PFSK-1 (cell line): ENCODE results near the gene HES3.

Experiments
- FOXP2 ChIP-seq: optimal IDR thresholded peaks from 2 replicates; pipeline ENCODE3; 2011; ENCODE audit warnings: borderline replicate concordance, control low read depth, inconsistent platforms; ENCODE audit not compliant: insufficient read depth; ENCODE audit errors: extremely low read length, extremely low read depth
- POLR2AphosphoS5 ChIP-seq: IDR thresholded peaks from 2 replicates; pipeline ENCODE4 v1.6.1; 2012; ENCODE audit warnings: low read depth, mild to moderate bottlenecking, control low read depth, low read length, moderate library complexity
- SIN3A ChIP-seq: IDR thresholded peaks from 2 replicates; pipeline ENCODE4 v1.6.1; 2012; ENCODE audit warnings: mild to moderate bottlenecking, low read length, moderate library complexity, borderline replicate concordance; ENCODE audit not compliant: insufficient read depth
- TAF1 ChIP-seq: IDR thresholded peaks from 2 replicates; pipeline ENCODE4 v1.6.1; 2012; ENCODE audit warnings: low read length, control low read depth, borderline replicate concordance; ENCODE audit not compliant: insufficient read depth
- TF ChIP-seq, protein P1 (sequence below), 2 experiments: IDR thresholded peaks; 2 replicates each; pipeline versions ENCODE4 v1.6.1 to v1.8.0; 2011 to 2012; ENCODE audit warnings: low read depth in 2 of 2, low read length in 2 of 2, control low read depth in 1 of 2, inconsistent platforms in 1 of 2, mild to moderate bottlenecking in 1 of 2, moderate library complexity in 1 of 2; ENCODE audit not compliant: insufficient read depth in 1 of 2

Gene HES3

DNA sequence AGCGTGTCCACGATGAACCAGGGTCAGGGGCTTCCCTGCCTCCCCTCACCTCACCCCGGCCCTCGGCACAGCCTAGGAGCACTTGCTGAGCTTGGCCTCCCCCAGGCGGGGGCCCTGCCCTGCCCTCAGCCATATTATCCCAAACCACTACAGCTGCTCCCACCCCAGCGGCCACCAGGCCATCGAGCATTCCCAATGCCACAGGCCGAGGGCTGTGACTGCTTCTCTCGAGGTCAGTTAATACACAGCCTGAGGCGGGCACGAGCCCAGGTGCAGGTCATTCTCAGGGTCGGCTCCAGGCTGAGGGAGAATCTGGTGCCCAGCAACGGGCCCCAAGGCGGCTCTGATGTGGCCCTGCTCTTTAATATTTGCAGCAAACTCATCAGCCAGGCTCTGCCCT lies 25.3 kb downstream of the HES3 start:
- TF ChIP-seq POLR2AphosphoS5 (no peak), TAF1 (no peak), FOXP2 (no peak), SIN3A (no peak)
- TF ChIP-seq, protein P1, sequence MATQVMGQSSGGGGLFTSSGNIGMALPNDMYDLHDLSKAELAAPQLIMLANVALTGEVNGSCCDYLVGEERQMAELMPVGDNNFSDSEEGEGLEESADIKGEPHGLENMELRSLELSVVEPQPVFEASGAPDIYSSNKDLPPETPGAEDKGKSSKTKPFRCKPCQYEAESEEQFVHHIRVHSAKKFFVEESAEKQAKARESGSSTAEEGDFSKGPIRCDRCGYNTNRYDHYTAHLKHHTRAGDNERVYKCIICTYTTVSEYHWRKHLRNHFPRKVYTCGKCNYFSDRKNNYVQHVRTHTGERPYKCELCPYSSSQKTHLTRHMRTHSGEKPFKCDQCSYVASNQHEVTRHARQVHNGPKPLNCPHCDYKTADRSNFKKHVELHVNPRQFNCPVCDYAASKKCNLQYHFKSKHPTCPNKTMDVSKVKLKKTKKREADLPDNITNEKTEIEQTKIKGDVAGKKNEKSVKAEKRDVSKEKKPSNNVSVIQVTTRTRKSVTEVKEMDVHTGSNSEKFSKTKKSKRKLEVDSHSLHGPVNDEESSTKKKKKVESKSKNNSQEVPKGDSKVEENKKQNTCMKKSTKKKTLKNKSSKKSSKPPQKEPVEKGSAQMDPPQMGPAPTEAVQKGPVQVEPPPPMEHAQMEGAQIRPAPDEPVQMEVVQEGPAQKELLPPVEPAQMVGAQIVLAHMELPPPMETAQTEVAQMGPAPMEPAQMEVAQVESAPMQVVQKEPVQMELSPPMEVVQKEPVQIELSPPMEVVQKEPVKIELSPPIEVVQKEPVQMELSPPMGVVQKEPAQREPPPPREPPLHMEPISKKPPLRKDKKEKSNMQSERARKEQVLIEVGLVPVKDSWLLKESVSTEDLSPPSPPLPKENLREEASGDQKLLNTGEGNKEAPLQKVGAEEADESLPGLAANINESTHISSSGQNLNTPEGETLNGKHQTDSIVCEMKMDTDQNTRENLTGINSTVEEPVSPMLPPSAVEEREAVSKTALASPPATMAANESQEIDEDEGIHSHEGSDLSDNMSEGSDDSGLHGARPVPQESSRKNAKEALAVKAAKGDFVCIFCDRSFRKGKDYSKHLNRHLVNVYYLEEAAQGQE (IDR thresholded peaks at IDR 0.05; ENCODE audit: insufficient read depth in 1 of 2, low read depth in 2 of 2, low read length in 2 of 2): no peak

DNA sequence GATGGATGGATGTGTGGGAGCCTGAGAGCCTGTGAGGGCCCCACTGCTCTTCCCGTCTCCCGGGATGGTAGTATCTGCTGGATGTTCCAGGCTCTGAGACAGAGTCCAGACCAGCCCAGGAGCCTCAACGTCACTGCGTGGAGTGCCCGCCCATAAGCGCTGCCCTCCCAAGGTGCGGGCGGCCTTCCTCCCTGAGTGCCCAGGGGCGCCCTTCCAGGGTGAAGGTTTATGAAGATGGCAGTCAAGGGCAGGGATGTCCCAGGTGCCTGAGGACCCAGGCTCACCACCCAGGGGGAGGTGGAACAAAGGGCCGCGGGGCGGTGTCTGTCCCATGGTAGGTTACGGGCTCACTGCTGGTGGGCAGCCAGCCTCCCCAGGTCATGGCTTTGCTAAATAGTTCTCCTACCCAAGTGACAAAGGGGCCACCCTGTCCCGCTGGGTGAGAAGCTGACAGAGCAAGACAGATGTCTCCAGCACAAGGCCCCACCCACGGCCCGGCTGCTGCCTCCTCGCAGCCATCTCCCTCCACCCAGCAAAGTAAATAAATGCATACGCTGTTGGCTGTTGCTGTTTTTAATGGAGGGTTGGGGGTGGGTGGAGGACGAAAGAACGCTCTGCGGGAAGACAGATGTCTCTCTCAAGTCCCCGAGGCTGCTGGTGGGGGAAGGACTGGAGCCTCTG lies 25.9 kb downstream of the HES3 start:
- TF ChIP-seq FOXP2: no peak
- no peak for TF ChIP-seq POLR2AphosphoS5
- TF ChIP-seq SIN3A: no peak
- no peak for TF ChIP-seq TAF1
- TF ChIP-seq, protein P1 (IDR thresholded peaks at IDR 0.05; ENCODE audit: insufficient read depth in 1 of 2, low read depth in 2 of 2, low read length in 2 of 2): no peak

DNA sequence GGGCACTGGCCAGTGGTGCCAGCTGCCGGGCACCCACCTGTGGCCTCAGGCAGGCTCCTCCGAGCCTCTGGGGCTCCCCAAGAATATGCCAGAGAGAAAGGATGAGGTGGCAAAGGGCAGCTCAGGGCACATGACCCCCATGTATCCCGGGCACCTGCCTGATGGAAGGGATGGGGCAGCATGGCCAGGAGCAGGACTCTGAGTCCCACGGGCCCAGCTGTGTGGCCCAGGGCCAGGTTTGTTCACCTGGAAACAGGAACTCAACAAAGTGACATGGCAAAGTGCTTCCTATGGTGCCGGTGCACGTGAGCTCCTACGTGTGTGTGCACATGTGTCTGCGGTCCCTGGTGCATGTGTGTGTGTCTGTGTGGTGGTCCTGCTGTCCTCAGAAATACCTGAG lies 26.4 kb downstream of the HES3 start:
- TF ChIP-seq POLR2AphosphoS5 (no peak), TAF1 (no peak), SIN3A (no peak), FOXP2 (no peak)
- TF ChIP-seq, protein P1 (IDR thresholded peaks at IDR 0.05; ENCODE audit: insufficient read depth in 1 of 2, low read depth in 2 of 2, low read length in 2 of 2): no peak

DNA sequence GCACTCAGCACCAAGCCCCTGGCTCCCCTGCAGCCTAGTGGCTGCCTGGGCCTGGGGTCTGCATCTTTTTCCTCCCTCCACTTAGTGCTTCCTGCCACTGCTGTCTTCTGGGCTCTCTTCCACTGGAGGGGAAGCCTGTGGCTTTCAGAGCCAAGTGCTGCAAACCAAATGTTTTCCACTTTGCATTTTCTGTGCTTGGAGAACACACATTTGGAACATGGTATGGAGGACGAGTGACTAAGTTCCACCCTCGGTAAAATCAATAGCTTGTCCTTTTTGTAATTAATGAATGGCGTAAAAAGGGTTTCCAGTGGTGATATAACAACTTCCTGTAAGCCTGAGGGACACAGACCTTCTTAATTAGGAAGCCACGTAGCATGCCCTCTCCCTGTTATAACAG lies 27.0 kb downstream of the HES3 start:
- TF ChIP-seq TAF1: no peak
- TF ChIP-seq FOXP2: no peak
- TF ChIP-seq, protein P1 (IDR thresholded peaks at IDR 0.05; ENCODE audit: insufficient read depth in 1 of 2, low read depth in 2 of 2, low read length in 2 of 2): no peak
- no peak for TF ChIP-seq SIN3A
- no peak for TF ChIP-seq POLR2AphosphoS5

DNA sequence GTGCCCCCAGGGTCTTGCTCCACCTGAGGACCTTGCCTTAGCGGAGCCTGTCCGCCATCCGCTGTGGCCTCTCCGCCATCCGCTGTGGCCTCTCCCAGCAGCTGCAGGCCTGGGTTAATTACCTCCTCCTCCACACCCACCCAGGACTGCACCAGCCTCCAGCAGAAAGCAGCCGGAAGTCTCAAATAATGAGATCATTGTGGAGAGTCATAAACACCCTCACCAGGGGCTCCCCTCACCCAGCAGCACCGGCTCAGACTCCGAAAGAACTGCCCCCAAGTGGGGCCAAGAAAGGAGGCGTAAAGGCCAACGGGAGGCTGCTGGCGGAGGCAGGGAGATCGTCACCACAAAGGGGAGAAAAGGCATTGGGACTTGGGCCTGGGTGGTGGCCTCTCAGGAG lies 27.6 kb downstream of the HES3 start:
- TF ChIP-seq TAF1 (no peak), FOXP2 (no peak), POLR2AphosphoS5 (no peak)
- TF ChIP-seq, protein P1 (IDR thresholded peaks at IDR 0.05; ENCODE audit: insufficient read depth in 1 of 2, low read depth in 2 of 2, low read length in 2 of 2): 0 out of 4 replicates have a peak, but pooled peaks of 1 of the 2 experiments have one; percentile 21
